ENCODE results near the gene MS4A10.

MS4A10 gene

DNA sequence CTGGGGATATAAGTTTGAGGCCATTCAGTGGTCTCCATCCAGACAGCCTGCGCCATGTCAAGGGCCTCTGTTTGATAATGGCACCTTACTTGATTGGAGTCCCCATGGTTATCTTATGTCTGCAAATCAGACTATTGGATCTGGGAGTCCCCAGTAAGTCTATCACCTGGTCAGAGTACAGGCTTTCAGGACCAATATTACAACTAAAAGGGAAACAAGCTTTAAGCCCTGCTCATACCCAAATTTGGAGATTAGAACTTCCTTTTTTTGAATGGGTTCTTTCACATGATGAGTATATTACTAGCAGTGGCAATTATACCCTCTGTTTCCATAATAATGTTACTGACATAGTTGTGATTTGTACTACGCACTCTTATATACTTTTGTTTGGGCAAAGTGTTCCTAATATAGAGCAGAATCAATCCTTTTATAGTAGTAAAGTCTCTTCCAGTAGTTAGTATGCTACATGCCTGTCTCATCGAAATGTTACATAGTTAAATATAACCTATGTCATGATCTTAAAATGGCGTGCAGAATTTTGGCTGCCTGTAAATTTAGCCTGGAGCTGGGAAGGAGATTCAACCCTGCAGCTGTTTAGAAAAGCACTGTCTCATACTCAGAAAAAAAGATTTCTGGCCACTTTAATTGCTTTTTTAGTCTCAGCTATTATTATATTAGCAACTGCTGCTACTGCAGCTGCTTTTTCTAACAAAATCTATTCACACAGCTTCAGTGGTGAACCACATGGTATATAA, 23.5 kb upstream of the MS4A10 start:
- TF ChIP-seq FOXM1 (IDR thresholded peaks at IDR 0.05; ENCODE audit: borderline replicate concordance, low read depth) (no peak), RAD21 (IDR thresholded peaks at IDR 0.05; ENCODE audit: low read depth) (no peak)

DNA sequence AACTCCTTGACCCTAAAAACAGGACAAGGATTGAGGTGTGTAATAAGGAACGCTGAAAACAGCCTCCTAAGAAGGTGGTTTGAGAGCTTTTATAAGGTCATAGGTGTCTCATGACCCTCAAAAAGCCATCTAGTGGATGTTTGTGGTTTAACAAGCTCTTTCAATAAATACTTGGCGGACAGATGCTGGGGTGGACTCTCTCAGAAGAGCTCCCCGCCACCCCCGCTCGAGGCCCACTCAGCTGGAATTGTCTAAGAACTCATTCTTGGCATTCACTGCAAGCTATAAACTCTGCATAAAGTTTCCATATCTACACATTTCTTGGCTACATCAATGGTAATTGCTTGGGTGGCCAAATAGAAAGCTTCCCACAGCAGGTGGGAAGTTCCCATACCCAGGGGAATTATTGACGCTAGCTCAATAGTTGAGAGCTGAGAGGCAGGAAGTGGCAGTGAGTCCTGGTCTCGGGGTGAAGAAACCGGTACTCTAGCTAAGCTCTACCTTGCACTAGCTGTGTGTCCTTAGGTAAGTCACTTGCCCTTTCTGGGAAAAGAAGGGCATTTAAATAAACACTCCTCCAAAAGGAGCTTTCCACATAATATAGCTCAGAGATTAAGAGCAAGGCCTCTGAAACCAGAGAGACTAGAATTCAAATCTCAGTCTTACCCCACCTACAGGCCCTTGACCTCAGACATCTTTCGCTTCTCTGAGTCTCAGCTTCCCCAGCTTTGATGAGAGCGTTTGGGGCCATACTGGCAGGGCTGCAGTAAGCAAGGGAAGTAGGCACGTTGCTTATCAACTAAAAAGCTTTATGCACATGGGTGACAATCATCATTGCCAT, 22.1 kb upstream of the MS4A10 start:
- TF ChIP-seq TEAD4 (IDR thresholded peaks at IDR 0.05) (no peak), TCF12 (IDR thresholded peaks at IDR 0.05; ENCODE audit: low read depth) (no peak), FOXM1 (IDR thresholded peaks at IDR 0.05; ENCODE audit: borderline replicate concordance, low read depth) (no peak), CREB1 (IDR thresholded peaks at IDR 0.05; ENCODE audit: low read depth) (no peak), NFIC (IDR thresholded peaks at IDR 0.05) (no peak), YY1 (IDR thresholded peaks at IDR 0.05; ENCODE audit: low read depth) (no peak), EGR1 (IDR thresholded peaks at IDR 0.05) (no peak), ZBTB7A (IDR thresholded peaks at IDR 0.05; ENCODE audit: low read depth) (no peak), TAF1 (IDR thresholded peaks at IDR 0.05; ENCODE audit: low read depth) (no peak), CEBPB (IDR thresholded peaks at IDR 0.05) (no peak)
- TF ChIP-seq, protein P1, sequence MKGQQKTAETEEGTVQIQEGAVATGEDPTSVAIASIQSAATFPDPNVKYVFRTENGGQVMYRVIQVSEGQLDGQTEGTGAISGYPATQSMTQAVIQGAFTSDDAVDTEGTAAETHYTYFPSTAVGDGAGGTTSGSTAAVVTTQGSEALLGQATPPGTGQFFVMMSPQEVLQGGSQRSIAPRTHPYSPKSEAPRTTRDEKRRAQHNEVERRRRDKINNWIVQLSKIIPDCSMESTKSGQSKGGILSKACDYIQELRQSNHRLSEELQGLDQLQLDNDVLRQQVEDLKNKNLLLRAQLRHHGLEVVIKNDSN (IDR thresholded peaks at IDR 0.05), result no peak

DNA sequence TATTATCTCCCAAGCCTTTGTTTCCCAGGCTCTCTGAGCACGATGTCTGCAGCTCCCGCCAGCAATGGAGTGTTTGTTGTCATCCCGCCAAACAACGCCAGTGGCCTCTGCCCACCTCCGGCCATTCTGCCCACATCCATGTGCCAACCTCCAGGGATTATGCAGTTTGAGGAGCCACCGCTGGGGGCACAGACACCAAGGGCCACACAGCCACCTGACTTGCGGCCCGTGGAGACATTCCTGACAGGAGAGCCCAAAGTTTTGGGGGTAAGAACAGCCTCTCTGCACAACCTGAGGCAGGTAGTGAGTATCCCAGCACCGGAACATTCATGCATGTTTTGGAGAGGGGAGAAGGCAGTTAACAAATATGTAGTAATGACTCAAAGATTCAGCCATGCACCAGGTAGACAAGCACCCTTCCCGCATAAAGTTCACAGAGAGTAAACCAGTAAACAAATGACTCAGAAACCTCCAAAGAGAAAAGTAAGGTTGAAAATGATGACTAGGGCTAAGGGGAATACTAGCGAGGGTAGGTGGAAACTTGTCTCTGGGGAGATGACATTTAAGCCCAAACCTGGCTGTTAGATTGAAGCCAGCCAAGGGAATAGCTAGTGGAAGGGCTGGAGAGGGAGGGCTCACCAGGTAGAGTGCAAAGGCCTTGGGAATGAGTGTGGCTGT, 21.3 kb upstream of the MS4A10 start:
- no peak for TF ChIP-seq CREB1 (IDR thresholded peaks at IDR 0.05; ENCODE audit: low read depth)
- TF ChIP-seq TCF12 (IDR thresholded peaks at IDR 0.05; ENCODE audit: low read depth), result no peak
- TF ChIP-seq, protein P2, sequence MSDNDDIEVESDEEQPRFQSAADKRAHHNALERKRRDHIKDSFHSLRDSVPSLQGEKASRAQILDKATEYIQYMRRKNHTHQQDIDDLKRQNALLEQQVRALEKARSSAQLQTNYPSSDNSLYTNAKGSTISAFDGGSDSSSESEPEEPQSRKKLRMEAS (IDR thresholded peaks at IDR 0.05), result no peak
- no peak for TF ChIP-seq CEBPB (IDR thresholded peaks at IDR 0.05)
- TF ChIP-seq RAD21 (IDR thresholded peaks at IDR 0.05; ENCODE audit: low read depth), result no peak
- TF ChIP-seq, protein P3, sequence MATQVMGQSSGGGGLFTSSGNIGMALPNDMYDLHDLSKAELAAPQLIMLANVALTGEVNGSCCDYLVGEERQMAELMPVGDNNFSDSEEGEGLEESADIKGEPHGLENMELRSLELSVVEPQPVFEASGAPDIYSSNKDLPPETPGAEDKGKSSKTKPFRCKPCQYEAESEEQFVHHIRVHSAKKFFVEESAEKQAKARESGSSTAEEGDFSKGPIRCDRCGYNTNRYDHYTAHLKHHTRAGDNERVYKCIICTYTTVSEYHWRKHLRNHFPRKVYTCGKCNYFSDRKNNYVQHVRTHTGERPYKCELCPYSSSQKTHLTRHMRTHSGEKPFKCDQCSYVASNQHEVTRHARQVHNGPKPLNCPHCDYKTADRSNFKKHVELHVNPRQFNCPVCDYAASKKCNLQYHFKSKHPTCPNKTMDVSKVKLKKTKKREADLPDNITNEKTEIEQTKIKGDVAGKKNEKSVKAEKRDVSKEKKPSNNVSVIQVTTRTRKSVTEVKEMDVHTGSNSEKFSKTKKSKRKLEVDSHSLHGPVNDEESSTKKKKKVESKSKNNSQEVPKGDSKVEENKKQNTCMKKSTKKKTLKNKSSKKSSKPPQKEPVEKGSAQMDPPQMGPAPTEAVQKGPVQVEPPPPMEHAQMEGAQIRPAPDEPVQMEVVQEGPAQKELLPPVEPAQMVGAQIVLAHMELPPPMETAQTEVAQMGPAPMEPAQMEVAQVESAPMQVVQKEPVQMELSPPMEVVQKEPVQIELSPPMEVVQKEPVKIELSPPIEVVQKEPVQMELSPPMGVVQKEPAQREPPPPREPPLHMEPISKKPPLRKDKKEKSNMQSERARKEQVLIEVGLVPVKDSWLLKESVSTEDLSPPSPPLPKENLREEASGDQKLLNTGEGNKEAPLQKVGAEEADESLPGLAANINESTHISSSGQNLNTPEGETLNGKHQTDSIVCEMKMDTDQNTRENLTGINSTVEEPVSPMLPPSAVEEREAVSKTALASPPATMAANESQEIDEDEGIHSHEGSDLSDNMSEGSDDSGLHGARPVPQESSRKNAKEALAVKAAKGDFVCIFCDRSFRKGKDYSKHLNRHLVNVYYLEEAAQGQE (IDR thresholded peaks at IDR 0.05; ENCODE audit: low read depth), result no peak
- TF ChIP-seq ZBTB7A (IDR thresholded peaks at IDR 0.05; ENCODE audit: low read depth), result no peak
- no peak for TF ChIP-seq FOXM1 (IDR thresholded peaks at IDR 0.05; ENCODE audit: borderline replicate concordance, low read depth)
- no peak for TF ChIP-seq EGR1 (IDR thresholded peaks at IDR 0.05)
- TF ChIP-seq, protein P1 (IDR thresholded peaks at IDR 0.05), result no peak

DNA sequence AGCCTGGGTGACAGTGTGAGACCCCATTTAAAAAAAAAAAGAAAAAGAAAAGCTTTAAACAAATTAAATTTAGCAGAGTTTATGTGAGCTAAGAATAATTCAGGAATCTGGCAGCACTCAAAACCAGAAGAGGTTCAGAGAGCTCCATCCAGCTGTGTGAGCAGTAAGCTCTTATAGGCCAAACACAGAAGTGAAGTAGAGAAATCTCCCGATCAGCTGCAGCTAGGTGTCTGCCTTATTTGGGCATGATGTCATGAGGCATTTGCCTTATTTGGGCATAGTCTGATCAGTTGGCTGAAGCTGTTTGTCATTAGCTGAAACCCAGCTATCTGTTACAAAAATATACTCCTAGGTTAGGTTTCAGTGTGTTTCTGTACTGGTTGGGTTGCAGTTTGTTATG, 20.3 kb upstream of the MS4A10 start:
- TF ChIP-seq CREB1 (IDR thresholded peaks at IDR 0.05; ENCODE audit: low read depth) (no peak), FOXM1 (IDR thresholded peaks at IDR 0.05; ENCODE audit: borderline replicate concordance, low read depth) (no peak), ZBTB7A (IDR thresholded peaks at IDR 0.05; ENCODE audit: low read depth) (no peak), NFIC (IDR thresholded peaks at IDR 0.05) (no peak), EGR1 (IDR thresholded peaks at IDR 0.05) (no peak), EP300 (IDR thresholded peaks at IDR 0.05; ENCODE audit: borderline replicate concordance) (no peak)
- TF ChIP-seq, protein P3 (IDR thresholded peaks at IDR 0.05; ENCODE audit: low read depth), result no peak

DNA sequence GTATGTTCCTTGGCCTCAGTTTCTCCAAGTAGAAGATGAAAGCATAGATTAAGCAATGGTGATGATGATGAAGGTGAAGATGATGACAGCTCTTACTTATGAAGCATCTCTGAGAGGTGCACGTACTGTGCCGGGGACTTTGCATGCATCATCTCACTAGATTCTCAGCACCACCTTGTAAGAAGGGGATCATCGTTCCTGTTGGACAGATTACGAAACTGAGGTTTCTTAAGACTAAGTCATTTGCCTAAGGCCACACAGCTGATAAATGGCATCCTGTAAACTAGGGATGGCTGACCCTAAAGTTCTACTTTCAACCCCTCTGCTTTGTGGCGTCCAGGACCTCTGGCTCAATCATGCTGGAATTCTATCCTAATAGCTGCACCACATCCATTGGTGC, 19.8 kb upstream of the MS4A10 start:
- TF ChIP-seq NFIC (IDR thresholded peaks at IDR 0.05) (no peak), YY1 (IDR thresholded peaks at IDR 0.05; ENCODE audit: low read depth) (no peak), EP300 (IDR thresholded peaks at IDR 0.05; ENCODE audit: borderline replicate concordance) (no peak), TCF12 (IDR thresholded peaks at IDR 0.05; ENCODE audit: low read depth) (no peak), TAF1 (IDR thresholded peaks at IDR 0.05; ENCODE audit: low read depth) (no peak), EGR1 (IDR thresholded peaks at IDR 0.05) (no peak), CEBPB (IDR thresholded peaks at IDR 0.05) (no peak)
- TF ChIP-seq, protein P2 (IDR thresholded peaks at IDR 0.05), result no peak
- TF ChIP-seq, protein P3 (IDR thresholded peaks at IDR 0.05; ENCODE audit: low read depth), result no peak
